Measurements from ENCODE around the gene RTL3.
"Not testable (repeated sequence)": the region's sequence is repeated elsewhere in the genome, so short reads cannot be mapped to it uniquely, and the experiment has no call there.

Gene RTL3
- 0 reads per million in 2 donors for total RNA-seq

DNA sequence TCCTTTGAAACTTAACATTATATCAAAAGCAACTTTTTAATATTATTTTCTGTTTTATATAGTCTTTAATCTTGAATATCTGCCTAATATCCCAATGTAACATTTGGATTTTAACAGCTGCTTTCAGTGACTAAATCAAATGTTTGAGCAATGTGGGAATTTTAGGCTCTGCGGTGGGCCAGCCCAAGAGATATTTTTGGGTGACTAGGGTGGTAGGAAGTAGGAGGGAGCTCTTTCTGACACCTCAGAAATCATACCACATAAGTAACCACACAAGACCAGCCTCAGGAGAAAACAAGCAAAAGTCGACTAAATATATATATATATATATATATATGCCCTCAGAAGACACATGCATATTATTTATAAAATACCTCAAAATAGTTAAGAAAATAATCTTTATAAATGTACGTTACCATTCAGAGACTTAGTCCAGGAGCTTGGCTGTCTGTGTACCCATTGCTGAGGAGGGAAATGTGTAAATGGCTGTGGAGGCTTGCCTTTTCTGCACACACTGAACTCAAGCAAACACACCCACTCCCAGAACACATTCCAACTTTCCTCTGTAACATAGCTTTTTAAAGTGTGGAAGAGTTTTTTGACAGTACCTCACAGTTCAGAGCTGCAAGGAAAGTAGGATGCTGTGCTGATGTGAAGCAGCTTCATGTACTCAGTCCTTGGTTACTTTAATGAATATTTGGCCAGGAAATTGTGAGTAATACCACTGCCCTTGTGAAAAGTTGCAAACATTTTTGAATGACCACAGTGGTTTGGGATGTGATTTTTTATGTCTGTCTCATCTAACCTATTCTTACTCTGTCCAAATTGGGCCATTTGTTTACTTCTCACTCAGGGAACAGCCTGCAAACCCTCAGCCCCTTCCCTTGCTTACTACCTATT is at the start of gene RTL3:
RTL3 (minus strand) TSS at position 484 of the 900 bp plus-strand sequence. CDS start 908 bp downstream, outside the sequence.
- no peak for DNase-seq

- no peak for DNase-seq
Observed at GRCh38 chrX:78708816-78709215, 49.7 kb upstream of the RTL3 start.

GRCh38 chrX:78708262-78708661 is 49.1 kb upstream of the RTL3 start:
- DNase-seq = no peak

DNA sequence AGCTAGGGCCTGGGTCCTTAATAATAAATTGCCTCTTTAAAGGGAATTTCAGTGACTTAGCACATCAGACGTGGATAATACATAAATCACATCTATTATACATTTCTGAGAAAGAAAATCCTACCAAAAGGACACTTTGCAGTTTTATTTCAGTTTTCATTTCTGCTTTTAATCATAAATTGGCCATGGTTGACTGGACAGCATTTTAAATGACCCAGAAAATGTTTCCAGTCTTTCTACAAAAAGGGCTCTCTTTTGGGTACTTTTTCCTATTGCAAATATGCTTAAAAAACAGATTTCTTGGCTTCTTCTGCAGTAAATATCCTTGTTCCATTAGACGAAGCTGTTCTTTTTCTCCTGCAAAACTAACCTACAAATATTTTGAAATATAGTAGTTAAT is 46.9 kb upstream of the RTL3 start:
- no peak for DNase-seq

- no peak for DNase-seq
Observed at GRCh38 chrX:78693536-78693935, 34.4 kb upstream of the RTL3 start.

DNA sequence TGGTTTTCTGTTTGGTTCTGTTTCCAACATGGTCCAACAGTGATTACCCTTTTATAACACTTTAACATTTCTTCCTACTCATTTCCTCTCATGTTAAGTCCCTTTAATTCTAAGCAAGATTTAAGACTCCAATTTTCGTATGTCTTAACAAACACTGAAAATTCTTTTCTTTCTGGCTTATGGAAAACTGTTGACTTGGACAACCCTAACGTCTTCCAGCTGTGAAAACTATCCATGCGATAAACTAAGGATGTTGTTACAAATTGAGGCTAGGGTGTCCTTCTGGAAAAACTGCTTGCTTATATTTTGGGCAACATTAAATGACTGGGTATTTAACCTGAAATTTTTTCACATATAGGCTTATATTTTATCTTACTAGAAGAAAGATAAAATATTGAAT is 33.9 kb upstream of the RTL3 start:
- no peak for DNase-seq

- no peak for DNase-seq
Observed at GRCh38 chrX:78687586-78687985, 28.5 kb upstream of the RTL3 start.

DNA sequence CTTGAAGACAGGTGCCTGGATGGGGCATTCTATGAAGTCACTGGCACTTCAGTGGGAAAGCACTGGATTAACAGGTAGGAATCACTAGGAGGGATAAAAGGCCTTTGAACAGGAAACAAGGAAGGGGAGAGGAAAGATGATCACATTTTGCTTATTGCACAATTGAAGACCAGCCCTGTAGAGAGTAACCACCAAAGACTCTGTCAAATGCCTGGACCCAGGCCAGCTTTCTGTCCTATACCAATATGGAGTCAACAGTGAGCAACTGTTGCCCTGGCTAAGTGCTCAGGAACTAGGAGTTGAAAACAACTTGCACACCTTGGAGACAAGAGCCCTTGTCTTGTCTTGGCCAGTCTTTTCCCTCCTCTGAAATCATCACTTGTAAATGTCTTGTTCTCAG is 14.1 kb upstream of the RTL3 start:
- no peak for DNase-seq

GRCh38 chrX:78665342-78665741 is 6.2 kb upstream of the RTL3 start:
- DNase-seq = no peak

GRCh38 chrX:78661836-78662235 is 2.7 kb upstream of the RTL3 start:
- DNase-seq = no peak

DNA sequence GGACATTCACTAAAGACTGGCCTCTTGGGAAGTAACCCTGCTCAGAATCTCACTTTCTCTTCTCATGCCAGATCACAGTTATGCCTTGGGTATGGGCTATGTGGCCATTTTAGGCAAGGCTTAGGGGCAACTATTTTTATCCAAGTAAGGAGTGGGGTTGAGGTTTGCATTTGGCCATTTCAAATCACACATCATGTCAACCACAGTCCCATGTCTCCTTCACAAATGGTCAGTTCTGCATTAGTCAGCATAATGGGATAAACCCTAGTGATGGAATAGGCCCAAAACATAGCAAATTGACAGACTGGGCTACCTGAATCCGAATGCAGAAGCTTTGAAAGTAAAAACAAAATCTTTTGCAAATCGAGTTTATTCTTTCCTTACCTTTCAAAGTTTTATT is 827 bp upstream of the RTL3 start:
- no peak for DNase-seq

DNA sequence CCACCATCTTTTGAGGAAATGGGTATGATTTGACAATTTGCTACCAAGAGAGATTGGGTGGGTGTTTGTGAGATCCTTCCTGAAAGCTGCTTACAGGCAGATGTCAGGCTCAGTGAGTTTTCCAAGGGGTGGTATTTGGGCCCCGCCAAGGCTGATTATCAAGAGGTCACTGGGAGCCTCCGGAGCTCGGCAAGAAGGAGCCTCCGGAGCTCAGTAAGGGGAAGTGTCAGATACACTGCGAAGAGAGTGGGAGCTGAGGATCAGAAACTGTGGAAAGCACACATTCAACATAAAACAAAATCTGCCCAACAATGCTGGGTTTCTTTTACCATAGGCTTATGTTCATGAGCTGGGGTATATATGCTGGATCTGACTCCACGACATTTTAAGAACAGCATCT is 714 bp downstream of the RTL3 start:
- DNase-seq = no peak

- DNase-seq = no peak
Observed at GRCh38 chrX:78655642-78656041, 3.5 kb downstream of the RTL3 start.

- DNase-seq = no peak
Observed at GRCh38 chrX:78653118-78653822, 5.9 kb downstream of the RTL3 start.

DNA sequence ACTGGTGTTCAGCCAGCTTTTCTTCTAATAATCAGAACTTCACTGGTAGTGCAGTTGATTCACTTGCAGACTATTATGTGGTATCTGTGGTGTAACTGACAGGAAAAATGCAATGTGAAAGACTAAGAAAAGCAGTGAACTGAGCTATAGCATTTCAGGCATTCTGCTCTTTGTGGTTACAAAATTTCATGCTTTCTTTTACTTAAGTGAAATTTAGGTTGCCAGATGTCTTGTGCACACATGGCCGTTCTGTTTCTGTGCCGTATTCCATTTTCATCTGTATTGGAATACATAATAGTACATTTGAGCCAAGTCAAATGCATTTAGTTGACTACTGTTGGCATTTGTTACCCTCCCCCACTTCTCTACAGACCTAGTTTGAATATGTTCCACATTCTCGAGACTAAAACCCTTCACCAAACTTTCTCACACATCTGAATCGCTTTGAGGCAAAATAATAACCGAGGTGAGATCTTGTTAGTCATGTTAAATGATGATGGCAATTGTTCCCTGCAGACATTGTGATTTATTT is 8.2 kb downstream of the RTL3 start:
- no peak for DNase-seq

DNA sequence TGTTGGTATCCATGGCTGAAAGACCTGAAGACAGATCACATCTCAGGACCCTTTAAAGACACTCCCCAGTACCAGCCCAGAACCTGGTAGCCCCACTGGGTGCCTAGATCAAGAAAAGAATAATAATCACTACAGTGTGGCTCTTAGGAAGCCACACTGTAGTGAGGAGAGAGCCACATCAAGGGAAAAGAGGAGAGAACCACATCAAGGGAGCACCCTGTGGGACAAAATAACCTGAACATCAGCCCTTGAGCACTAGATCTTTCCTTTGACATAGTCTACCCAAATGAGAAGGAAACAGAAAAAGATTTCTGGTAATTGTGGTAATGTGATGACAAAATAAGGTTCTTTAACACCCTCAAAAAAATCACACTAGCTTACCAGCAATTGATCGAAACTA is 15.3 kb downstream of the RTL3 start:
- DNase-seq = no peak

DNA sequence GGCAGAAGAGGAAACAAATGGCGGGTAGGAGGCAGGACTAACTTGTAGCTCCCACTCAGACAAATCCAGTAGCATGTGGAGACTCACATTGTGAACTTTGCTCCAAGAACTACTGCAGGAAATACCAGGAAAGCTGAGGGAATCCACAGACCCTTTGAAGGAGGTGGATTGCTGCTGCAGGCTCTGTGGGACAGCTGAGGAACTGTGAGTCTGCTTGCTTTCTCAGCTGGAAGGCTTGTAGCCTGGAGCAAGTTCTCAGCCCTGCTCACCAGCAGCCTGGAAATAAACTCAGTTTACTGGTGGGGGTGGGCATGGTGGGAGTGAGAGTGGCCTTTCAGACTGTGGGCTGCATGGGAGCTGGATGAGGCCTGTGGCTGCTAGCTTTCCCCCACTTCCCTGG is 16.0 kb downstream of the RTL3 start:
- DNase-seq = no peak

- not testable (repeated sequence) for DNase-seq
Observed at GRCh38 chrX:78636096-78636495, 23.0 kb downstream of the RTL3 start.

- DNase-seq = no peak
Observed at GRCh38 chrX:78624962-78625909, 33.9 kb downstream of the RTL3 start.

DNA sequence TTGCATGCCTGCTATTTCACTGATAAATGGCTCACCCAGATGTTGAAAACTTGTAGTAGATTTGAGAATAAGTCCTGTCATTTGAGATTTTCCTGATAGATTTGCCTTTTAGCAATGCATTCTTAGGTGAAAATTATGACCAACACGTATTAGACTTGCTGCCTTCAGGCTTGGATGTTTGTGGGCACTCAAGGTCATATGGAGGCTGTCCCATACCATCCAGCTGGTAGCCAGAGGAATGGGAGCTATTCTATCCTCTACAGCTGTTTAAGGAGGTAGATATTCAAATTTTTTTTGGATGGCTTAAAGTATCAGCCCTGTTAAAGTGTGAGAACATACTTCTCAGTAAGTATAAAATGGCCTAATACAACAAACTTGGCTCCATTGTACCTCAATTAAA is 34.7 kb downstream of the RTL3 start:
- DNase-seq = no peak

- DNase-seq = no peak
Observed at GRCh38 chrX:78622831-78623230, 36.3 kb downstream of the RTL3 start.

DNA sequence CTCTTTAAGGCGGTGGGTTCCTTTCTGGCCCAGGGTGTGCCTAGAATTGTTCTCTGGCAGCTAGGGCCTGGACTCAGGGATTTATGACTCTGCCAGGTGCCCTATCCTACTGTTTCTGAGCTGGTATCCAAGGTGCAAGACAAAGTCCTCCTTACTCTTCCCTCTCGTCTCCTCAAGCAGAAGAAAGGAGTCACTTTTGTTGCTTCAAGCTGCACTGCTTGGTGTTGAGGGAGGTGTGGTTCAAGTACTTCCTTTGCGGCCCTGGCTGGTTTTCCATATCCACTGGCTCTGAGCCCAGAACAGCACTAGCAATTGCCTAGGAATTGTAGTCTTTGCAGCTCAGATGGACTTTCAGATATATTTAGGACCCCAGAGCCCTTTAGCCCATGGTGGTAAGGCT is 39.3 kb downstream of the RTL3 start:
- no peak for DNase-seq

DNA sequence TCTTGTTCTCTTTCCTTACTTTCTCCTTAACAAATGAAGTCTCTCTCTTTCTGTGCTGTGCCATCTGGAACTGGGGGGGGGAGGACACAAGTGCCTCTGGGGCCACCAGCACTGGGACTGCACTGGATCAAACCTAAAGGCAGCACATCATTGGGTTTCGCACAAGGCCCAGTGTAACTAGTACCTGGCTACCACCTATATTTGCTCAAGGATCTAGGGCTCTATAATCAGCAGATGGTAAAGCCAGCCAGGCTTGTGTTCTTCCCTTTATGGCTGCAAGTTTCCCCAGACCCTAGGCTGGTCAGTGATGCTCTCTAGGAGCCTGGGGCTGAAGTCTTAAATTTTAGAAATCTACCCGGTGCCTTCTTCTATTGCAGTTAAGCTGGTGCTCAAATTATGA is 40.1 kb downstream of the RTL3 start:
- DNase-seq = no peak
